Measurements from ENCODE around the gene TRABD2B.

The TRABD2B gene

GRCh38 chr1:47997289-47998200 is at the start of gene TRABD2B:
Gene TRABD2B, minus strand, starts transcription at chr1:47997385.
- TF ChIP-seq, protein P1, sequence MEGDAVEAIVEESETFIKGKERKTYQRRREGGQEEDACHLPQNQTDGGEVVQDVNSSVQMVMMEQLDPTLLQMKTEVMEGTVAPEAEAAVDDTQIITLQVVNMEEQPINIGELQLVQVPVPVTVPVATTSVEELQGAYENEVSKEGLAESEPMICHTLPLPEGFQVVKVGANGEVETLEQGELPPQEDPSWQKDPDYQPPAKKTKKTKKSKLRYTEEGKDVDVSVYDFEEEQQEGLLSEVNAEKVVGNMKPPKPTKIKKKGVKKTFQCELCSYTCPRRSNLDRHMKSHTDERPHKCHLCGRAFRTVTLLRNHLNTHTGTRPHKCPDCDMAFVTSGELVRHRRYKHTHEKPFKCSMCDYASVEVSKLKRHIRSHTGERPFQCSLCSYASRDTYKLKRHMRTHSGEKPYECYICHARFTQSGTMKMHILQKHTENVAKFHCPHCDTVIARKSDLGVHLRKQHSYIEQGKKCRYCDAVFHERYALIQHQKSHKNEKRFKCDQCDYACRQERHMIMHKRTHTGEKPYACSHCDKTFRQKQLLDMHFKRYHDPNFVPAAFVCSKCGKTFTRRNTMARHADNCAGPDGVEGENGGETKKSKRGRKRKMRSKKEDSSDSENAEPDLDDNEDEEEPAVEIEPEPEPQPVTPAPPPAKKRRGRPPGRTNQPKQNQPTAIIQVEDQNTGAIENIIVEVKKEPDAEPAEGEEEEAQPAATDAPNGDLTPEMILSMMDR (conservative IDR thresholded peaks at IDR 0.05): peak; percentile 98
- no peak for TF ChIP-seq ZFX (IDR thresholded peaks at IDR 0.05)
- peak within 1 kb of the TSS; percentile 53 for H3K27ac ChIP-seq

GRCh38 chr1:48044311-48044710 is 47.1 kb upstream of the TRABD2B start:
- TF ChIP-seq, protein P1 (conservative IDR thresholded peaks at IDR 0.05): no peak
- TF ChIP-seq ZFX (IDR thresholded peaks at IDR 0.05): no peak
- no peak overlapping the region for H3K27ac ChIP-seq

DNA sequence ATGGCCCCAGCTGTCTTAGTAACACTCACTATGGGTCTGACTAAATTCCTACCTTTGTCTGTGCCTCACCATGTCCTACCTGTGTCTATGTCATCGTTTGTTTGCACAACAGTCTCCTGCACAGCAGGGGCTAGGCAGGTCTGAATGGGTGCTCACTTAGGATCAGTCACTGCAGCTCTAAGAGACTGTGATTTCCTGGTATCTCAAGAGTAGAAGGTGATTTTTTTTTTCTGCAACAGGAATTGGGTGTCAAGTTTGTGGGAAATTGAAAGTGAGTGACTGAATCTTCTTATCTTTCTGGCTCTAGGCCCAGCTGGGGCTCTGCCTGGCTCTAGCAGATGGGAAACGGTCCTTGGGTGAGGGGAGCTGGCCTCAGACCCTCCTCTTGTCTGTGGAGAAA is 46.4 kb upstream of the TRABD2B start:
- H3K27ac ChIP-seq: no peak overlapping the region
- TF ChIP-seq ZFX (IDR thresholded peaks at IDR 0.05): no peak

DNA sequence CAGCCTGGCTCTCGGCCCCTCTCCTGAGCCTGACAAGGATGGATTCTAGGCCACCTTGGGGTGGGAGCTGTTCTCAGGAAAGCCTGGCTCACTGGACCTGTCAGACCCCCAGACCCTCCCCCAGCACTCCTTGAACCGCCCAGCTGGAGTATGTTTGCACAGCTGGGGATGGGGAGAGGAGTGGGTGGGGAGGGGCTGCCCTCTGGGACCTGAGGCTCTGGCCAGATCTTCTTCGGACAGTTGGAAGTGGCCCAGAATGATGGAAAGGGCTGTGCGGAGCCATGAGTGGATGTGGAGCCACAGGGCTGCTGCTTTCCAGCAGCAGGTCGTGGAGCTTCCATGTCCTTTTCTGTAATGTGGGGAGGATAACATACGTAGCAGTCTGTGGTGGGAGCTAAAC is 43.0 kb upstream of the TRABD2B start:
- no peak overlapping the region for H3K27ac ChIP-seq
- no peak for TF ChIP-seq ZFX (IDR thresholded peaks at IDR 0.05)
- TF ChIP-seq, protein P1 (conservative IDR thresholded peaks at IDR 0.05): no peak

DNA sequence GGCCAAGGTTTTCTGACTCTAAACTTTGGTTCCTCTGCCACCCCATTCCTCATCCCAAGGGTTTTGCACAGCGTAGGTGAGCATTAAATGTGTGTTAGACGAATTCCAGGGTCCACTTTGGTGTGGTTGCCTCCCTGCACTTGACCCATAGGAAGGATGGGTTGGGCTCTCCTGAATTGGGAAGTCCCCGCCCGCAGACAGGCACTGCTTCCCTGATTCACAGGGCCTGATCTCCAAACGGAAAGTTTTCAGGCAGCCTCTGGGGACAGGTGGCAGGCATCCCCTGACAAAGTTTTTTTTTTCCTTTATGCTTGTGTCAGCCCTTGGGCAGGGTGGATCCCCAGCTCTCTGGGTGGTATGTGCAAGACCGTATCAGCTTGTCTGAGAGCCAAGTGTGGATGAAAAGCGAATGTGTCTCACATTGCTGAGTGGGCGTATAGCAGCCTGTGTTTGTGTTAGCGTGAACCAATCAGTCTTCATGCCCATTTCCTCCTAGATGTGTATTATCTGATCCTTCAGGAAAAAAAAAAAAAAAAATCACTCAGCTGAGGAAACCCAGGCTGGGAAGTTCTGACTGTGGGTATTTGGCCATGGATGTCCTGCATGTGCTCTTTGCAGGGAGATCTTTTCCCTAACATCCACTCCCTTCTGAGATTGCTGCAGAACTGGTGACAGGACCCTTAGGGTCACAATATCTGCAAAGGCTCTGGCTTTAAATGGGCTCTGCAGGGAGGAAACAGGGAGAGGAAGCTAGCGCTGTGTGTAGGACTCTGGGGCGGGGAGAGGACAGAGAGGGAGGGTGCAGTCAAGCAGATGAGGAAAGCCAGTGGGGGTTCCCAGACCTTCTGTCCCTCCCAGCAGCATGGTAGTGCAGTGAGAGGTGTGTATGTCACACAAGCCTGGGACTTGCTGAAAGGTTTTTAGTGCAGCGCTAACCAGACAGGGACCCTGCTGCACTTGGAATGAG is 42.2 kb upstream of the TRABD2B start:
- no peak overlapping the region for H3K27ac ChIP-seq
- TF ChIP-seq, protein P1 (conservative IDR thresholded peaks at IDR 0.05): no peak

DNA sequence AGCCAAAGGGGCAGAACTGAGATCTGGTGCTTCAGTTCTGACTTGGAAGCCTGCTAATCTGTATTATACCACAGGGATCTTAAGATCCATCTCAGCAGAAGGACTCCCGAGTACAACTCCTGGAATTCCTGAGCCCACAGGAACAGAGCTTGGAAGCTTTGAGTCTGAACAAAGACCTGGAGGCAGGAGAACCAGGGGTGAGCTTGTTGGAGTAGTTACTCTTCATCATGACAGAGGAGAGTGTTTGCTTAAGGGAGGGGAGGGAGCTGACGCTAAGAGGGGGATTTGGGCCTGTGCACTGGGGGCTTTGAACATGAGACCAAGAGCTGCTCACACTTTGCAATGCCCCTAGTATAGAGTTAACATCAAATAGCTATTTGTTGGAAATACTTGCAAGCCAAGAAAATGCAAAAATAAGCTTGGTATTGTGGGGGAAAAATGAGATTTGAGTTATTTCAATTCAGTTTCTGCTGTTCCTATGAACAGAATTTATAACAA is 41.1 kb upstream of the TRABD2B start:
- H3K27ac ChIP-seq: no peak overlapping the region
- no peak for TF ChIP-seq ZFX (IDR thresholded peaks at IDR 0.05)
- TF ChIP-seq, protein P1 (conservative IDR thresholded peaks at IDR 0.05): no peak

GRCh38 chr1:48036710-48037355 is 39.6 kb upstream of the TRABD2B start:
- TF ChIP-seq, protein P1 (conservative IDR thresholded peaks at IDR 0.05): no peak
- TF ChIP-seq ZFX (IDR thresholded peaks at IDR 0.05): no peak
- H3K27ac ChIP-seq: no peak overlapping the region

All from C4-2B (cell line).